B cell (primary cell): ENCODE measurements around the gene WDR6. TPM values are rescaled to one million over a fixed set of nuclear protein-coding genes. Genes with fewer than 3 reads are reported as not detected.
A peak's percentile ranks its signal among the peaks of the same experiment; 100 is the strongest.

Source experiments
- ATAC-seq: fragments of 200-7000 bp; cut with Tn5 transposase; one replicate; pipeline ENCODE4 v1.10.0; 2021; ENCODE audit warnings: low read depth, mild to moderate bottlenecking, moderate number of reproducible peaks, moderate library complexity
- CTCF ChIA-PET: fragments of 350-600 bp; sonication (Branson Sonifier 250); formaldehyde crosslinking; loops from one replicate; lab custom pipeline; 2021; ENCODE audit warnings: antibody characterized with exemption, inconsistent platforms; lab: Charles Lee
- POLR2A ChIA-PET: fragments of 350-600 bp; sonication (Branson Sonifier 250); formaldehyde crosslinking; loops from one replicate; lab custom pipeline; 2021; ENCODE audit warnings: antibody characterized with exemption; lab: Charles Lee
- DNase-seq: peaks from one replicate; pipeline ENCODE4 v3.0.0; 2013
- H2AFZ ChIP-seq: 2 replicates; pipeline ENCODE4 v1.6.1; 2012; ENCODE audit warnings: mild to moderate bottlenecking, low read depth, low read length; ENCODE audit not compliant: insufficient read depth, poor library complexity, severe bottlenecking
- H3K27ac ChIP-seq, 2 donors: 1 replicate in 1 of 2; 2 replicates in 1 of 2; pipeline ENCODE4 v1.5.1; 2012 to 2013; ENCODE audit warnings: low read length in 2 of 2, mild to moderate bottlenecking in 2 of 2, moderate library complexity in 1 of 2
- H3K27me3 ChIP-seq, 4 experiments: fragments of 200-600 bp in 1 of 4; sonication (generic) in 1 of 4; replicated peaks in 1 of 4; 1 replicate in 2 of 4; 2 replicates in 2 of 4; pipeline versions ENCODE4 v1.6.1 to v1.7.0; 2013 to 2016; ENCODE audit warnings: low read length in 3 of 4, mild to moderate bottlenecking in 2 of 4, mixed read lengths in 1 of 4, moderate library complexity in 1 of 4; ENCODE audit not compliant: insufficient read depth in 4 of 4, control insufficient read depth in 3 of 4; ENCODE audit errors: control extremely low read depth in 1 of 4
- H3K36me3 ChIP-seq, 2 experiments: replicated peaks in 1 of 2; 1 replicate in 1 of 2; 2 replicates in 1 of 2; pipeline versions ENCODE4 v1.6.1 to v1.7.1; 2013; ENCODE audit warnings: low read length in 1 of 2; ENCODE audit not compliant: insufficient read depth in 2 of 2, control insufficient read depth in 1 of 2; ENCODE audit errors: control extremely low read depth in 1 of 2, extremely low read depth in 1 of 2
- H3K4me1 ChIP-seq, 2 donors: fragments of 200-600 bp in 1 of 2; sonication (generic) in 1 of 2; 1 replicate in 1 of 2; 2 replicates in 1 of 2; pipeline versions ENCODE4 v1.5.1 to v1.6.1; 2013 to 2017; ENCODE audit warnings: low read length in 2 of 2; ENCODE audit not compliant: control insufficient read depth in 2 of 2, insufficient read depth in 2 of 2
- H3K4me2 ChIP-seq: replicated peaks from 2 replicates; pipeline ENCODE3; 2012; ENCODE audit warnings: mild to moderate bottlenecking, low read depth, low read length; ENCODE audit not compliant: poor library complexity, severe bottlenecking
- H3K4me3 ChIP-seq, 5 experiments: fragments of 200-600 bp in 1 of 5; sonication (generic) in 1 of 5; 1 replicate in 3 of 5; 2 replicates in 2 of 5; pipeline versions ENCODE4 v1.5.1 to v1.7.0; 2011 to 2016; ENCODE audit warnings: low read length in 4 of 5, mild to moderate bottlenecking in 4 of 5, low read depth in 2 of 5, control low read depth in 1 of 5, moderate library complexity in 1 of 5; ENCODE audit not compliant: insufficient read depth in 1 of 5; ENCODE audit errors: control extremely low read depth in 1 of 5, extremely low read depth in 1 of 5
- H3K79me2 ChIP-seq: fragments of 200-600 bp; sonication (generic); one replicate; pipeline ENCODE4 v1.6.0; 2016; ENCODE audit warnings: low read length; ENCODE audit not compliant: control insufficient read depth, insufficient read depth
- H3K9ac ChIP-seq: fragments of 200-600 bp; sonication (generic); 2 replicates; pipeline ENCODE4 v1.6.1; 2017; ENCODE audit warnings: mild to moderate bottlenecking, low read length, moderate library complexity
- H3K9me3 ChIP-seq, 3 donors: one replicate each; pipeline versions ENCODE4 v1.6.1 to v1.7.1; 2013; ENCODE audit warnings: low read length in 2 of 3; ENCODE audit not compliant: control insufficient read depth in 2 of 3, insufficient read depth in 1 of 3; ENCODE audit errors: control extremely low read depth in 1 of 3
- H4K20me1 ChIP-seq: 2 replicates; pipeline ENCODE4 v1.6.0; 2012; ENCODE audit warnings: mild to moderate bottlenecking, low read length; ENCODE audit not compliant: insufficient read depth, control insufficient read depth, poor library complexity, severe bottlenecking
- H3K27ac Mint-ChIP-seq: one replicate; pipeline ENCODE4 v1.8.0; 2021; ENCODE audit warnings: mixed read lengths
- H3K27me3 Mint-ChIP-seq: one replicate; pipeline ENCODE4 v1.8.0; 2021; ENCODE audit warnings: mixed read lengths
- H3K4me1 Mint-ChIP-seq: one replicate; pipeline ENCODE4 v1.8.0; 2021; ENCODE audit warnings: mixed read lengths
- H3K4me3 Mint-ChIP-seq: one replicate; pipeline ENCODE4 v1.8.0; 2021; ENCODE audit warnings: mixed read lengths
- H3K9me3 Mint-ChIP-seq: one replicate; pipeline ENCODE4 v1.8.0; 2022; ENCODE audit warnings: mixed read lengths; ENCODE audit not compliant: insufficient read depth
- CTCF ChIP-seq: fragments of 200-600 bp; IDR thresholded peaks from one replicate; pipeline ENCODE4 v1.8.0; 2022; ENCODE audit warnings: antibody characterized with exemption, mild to moderate bottlenecking
- EZH2 ChIP-seq: IDR thresholded peaks from 2 replicates; pipeline ENCODE4 v1.6.1; 2012; ENCODE audit warnings: borderline replicate concordance, low read depth, mild to moderate bottlenecking, moderate library complexity, low read length; ENCODE audit not compliant: insufficient read depth, poor library complexity, severe bottlenecking
- WGBS: methylation state at CpG from one replicate; pipeline ENCODE4 v1.1.5; 2013; ENCODE audit warnings: missing lambda C conversion rate; ENCODE audit not compliant: insufficient coverage; 5-methylcytosine and 5-hydroxymethylcytosine counted together
- intact Hi-C: fragments of 100-400 bp; cut with micrococcal nuclease; formaldehyde crosslinking; loops from one replicate; pipeline ENCODE4 v1.10.0; 2022
- polyA plus RNA-seq: library from polyadenylated mRNA; depleted of rRNA; stranded (reverse); fragments of >200 nt; gene quantifications from 2 replicates; pipeline ENCODE4 v1.2.3, GENCODE V29; 2012
- total RNA-seq, 2 donors: library from RNA; stranded (reverse); fragments of 120-200 nt in 1 of 2; gene quantifications; 1 replicate in 1 of 2; 2 replicates in 1 of 2; pipeline versions ENCODE4 v1.2.3 to v1.2.4, GENCODE V29; 2013 to 2022

WDR6 gene
- total and polyA plus RNA-seq, 2 donors (not counting 1 experiment from before 2014, with no cell fraction given): 287 to 317 TPM

DNA sequence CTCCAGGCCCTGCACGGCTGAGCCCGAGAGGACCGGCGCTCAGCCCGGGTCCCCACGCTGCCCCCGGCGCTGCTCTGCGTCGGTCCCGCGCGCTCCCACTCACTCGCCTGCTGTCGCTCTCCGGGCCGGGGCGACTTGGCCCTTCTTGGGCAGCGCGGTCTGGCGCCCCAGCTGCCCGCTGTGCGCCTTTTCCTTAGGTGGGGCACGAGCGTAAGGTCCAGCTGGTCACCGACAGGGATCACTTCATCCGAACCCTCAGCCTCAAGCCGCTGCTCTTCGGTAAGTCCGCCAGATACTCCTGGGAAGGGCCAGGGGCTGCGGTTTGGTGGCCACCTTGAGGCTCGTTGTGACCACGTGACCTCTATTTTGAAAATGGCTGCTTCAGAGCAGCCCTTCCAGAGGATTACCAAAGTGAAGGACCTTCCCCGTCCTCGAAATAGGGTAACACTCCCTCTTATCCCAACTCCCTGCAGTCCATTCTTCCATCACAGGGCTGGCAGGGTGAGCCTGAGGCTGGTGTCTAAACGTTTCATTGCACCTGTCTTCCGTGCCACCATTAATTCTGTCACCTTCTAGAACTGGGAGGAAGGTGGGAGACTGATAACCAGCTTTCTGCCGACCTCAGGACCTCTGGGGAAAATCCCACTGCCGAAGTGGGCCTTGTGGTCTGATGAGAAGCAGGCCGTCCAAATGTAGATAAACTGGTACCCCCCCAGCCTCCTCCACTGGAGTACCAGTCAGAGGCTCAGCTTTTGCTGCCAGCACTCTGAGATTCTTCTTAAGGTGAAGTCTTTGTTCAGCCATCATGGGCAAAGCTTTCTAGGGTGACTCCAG lies 16.3 kb upstream of the WDR6 start:
- DNase-seq: peak; percentile 54
- no peaks in the 10 kb centered on the region for H3K27me3 Mint-ChIP-seq
- H3K27ac Mint-ChIP-seq: peak overlapping the region; percentile 85
- TF ChIP-seq CTCF: no peak
- TF ChIP-seq EZH2: no peak
- POLR2A ChIA-PET: interaction anchor here (0.7 to 2.2 kb wide), 4 partner anchors 16 to 104 kb away, joined by 3 to 9 read pairs (median 5); partner anchors contain the start of genes NDUFAF3 and WDR6
- Histone ChIP-seq H2AFZ (peak overlapping the region; percentile 91), H3K79me2 (peaks cover 11% of the 10 kb centered on the region), H3K27me3 (no peaks in the 10 kb centered on the region), H3K27ac (peak overlapping the region in 1 of 2 donors; percentile 66), H3K9ac (peak overlapping the region; percentile 91), H3K4me3 (peak overlapping the region; percentile 65 to 86 (median 74)), H3K4me1 (peaks cover 18 to 21% of the 10 kb centered on the region in 2 donors), H4K20me1 (no peaks in the 10 kb centered on the region), H3K36me3 (peaks cover 0 to 6% of the 10 kb centered on the region in 2 experiments), H3K9me3 (no peaks in the 10 kb centered on the region), H3K4me2 (peak overlapping the region; percentile 97)
- intact Hi-C loops: loop anchor here (1.0 kb wide), 2 partner anchors 16 to 103 kb away; partner anchors contain the start of genes QRICH1 and WDR6
- H3K4me1 Mint-ChIP-seq: peaks cover 28% of the 10 kb centered on the region
- 3% methylated on average over 38 of the region's 40 CpGs for WGBS
- CTCF ChIA-PET: interaction anchor here (0.6 to 5.5 kb wide), 8 partner anchors 15 to 375 kb away, joined by 3 to 73 read pairs (median 6); partner anchors contain the start of genes IMPDH2, NDUFAF3 and WDR6
- H3K4me3 Mint-ChIP-seq: peak overlapping the region; percentile 92
- no peaks in the 10 kb centered on the region for H3K9me3 Mint-ChIP-seq
- ATAC-seq: peak; percentile 18
